RWPE2 (cell line): ENCODE measurements around the gene UBALD1.

Source experiments
- ATAC-seq: fragments of 200-7000 bp; cut with Tn5 transposase; 3 replicates; pipeline ENCODE4 v1.9.1; 2021; ENCODE audit warnings: low read depth
- DNase-seq: peaks from one replicate; pipeline ENCODE4 v3.0.0-alpha.2; 2020; ENCODE audit warnings: low spot score
- H3K27ac ChIP-seq: fragments of 450-650 bp; 2 replicates; pipeline ENCODE4 v1.5.1; 2017; ENCODE audit warnings: mild to moderate bottlenecking; ENCODE audit not compliant: poor library complexity, severe bottlenecking
- H3K27me3 ChIP-seq: fragments of 250-450 bp; sonication (Bioruptor Pico); 2 replicates; pipeline ENCODE4 v1.5.1; 2021; ENCODE audit warnings: mild to moderate bottlenecking, moderate library complexity; ENCODE audit not compliant: insufficient read depth, poor library complexity, severe bottlenecking
- H3K36me3 ChIP-seq: fragments of 250-450 bp; sonication (Bioruptor Pico); 2 replicates; pipeline ENCODE4 v1.5.1; 2020; ENCODE audit warnings: low read depth, mild to moderate bottlenecking, moderate library complexity
- H3K4me1 ChIP-seq: fragments of 250-450 bp; sonication (Bioruptor Pico); 2 replicates; pipeline ENCODE4 v1.5.1; 2021; ENCODE audit warnings: mild to moderate bottlenecking, moderate library complexity; ENCODE audit not compliant: insufficient read depth, poor library complexity, severe bottlenecking
- H3K4me3 ChIP-seq: fragments of 250-450 bp; sonication (Bioruptor Pico); 2 replicates; pipeline ENCODE4 v1.5.1; 2021; ENCODE audit warnings: mild to moderate bottlenecking, moderate library complexity; ENCODE audit not compliant: severe bottlenecking
- H3K9me3 ChIP-seq: fragments of 250-450 bp; sonication (Bioruptor Pico); 2 replicates; pipeline ENCODE4 v1.5.1; 2021; ENCODE audit warnings: mild to moderate bottlenecking, moderate library complexity; ENCODE audit not compliant: severe bottlenecking
- TF ChIP-seq, protein P1 (sequence below): fragments of 450-650 bp; IDR thresholded peaks from one replicate; pipeline ENCODE4 v1.5.1; 2017; ENCODE audit warnings: mild to moderate bottlenecking, moderate library complexity; ENCODE audit not compliant: poor library complexity, severe bottlenecking

Gene UBALD1

DNA sequence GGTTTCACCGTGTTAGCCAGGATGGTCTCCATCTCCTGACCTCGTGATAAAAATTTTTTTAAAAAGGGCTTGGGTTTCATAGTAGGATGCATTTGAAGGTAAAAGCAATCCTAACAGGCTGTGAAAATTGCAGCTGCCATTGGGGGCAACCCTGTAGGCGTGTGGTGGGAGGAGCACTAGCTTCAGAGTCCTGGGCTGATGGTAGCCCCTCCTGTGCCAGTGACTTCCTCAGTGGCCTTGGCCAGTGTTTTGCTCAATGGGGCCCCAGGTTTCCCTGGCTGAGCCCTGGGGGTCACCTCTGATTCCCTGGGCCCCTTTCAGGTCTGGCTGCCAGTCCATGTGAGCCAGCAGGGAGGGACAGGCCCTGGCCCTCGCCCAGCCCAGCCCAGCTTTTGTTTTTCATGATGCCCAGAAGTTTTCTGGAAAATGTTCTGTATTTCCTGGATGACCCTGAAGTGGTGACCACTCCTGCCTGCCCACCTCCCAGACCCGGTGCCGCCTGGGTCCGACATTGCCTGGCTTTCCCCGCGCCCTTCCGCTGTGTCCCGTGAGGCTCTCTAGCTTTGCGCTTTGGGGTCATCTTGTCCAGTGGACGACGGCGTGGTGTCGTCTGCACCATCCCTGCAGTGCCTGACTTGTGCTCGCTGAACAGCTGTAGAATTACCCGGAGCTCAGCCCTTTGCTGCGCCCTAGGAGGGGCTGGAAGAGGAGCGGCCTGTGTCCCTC is 19.4 kb upstream of the UBALD1 start:
- Histone ChIP-seq H3K27ac (no peak overlapping the region), H3K36me3 (peaks cover 10% of the 10 kb centered on the region; the same call in 1 of the 2 replicates), H3K9me3 (no peaks in the 10 kb centered on the region), H3K4me1 (no peaks in the 10 kb centered on the region), H3K4me3 (no peak overlapping the region), H3K27me3 (no peaks in the 10 kb centered on the region)
- TF ChIP-seq, protein P1, sequence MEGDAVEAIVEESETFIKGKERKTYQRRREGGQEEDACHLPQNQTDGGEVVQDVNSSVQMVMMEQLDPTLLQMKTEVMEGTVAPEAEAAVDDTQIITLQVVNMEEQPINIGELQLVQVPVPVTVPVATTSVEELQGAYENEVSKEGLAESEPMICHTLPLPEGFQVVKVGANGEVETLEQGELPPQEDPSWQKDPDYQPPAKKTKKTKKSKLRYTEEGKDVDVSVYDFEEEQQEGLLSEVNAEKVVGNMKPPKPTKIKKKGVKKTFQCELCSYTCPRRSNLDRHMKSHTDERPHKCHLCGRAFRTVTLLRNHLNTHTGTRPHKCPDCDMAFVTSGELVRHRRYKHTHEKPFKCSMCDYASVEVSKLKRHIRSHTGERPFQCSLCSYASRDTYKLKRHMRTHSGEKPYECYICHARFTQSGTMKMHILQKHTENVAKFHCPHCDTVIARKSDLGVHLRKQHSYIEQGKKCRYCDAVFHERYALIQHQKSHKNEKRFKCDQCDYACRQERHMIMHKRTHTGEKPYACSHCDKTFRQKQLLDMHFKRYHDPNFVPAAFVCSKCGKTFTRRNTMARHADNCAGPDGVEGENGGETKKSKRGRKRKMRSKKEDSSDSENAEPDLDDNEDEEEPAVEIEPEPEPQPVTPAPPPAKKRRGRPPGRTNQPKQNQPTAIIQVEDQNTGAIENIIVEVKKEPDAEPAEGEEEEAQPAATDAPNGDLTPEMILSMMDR, result no peak
- DNase-seq (no peak), ATAC-seq (no peak)

DNA sequence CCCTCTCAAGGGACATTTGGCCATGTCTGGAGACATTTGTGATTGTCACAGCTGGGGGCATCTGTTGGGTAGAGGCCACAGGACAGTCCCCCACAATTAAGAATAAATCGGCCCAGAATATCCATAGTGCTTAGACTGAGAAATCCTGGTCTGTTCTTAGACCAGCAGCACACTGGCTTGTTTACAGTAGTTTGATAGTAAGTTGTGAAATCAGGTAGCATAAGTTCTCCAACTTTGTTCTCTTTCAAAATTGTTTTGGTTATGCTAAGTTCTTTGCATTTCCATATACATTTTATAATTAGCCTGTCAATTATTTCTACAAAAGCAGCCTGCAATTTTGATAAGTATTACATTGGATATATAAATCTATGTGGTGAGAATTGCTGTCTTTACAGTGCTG is 16.8 kb upstream of the UBALD1 start:
- Histone ChIP-seq H3K27me3 (no peaks in the 10 kb centered on the region), H3K4me1 (no peaks in the 10 kb centered on the region), H3K27ac (no peak overlapping the region), H3K4me3 (no peak overlapping the region), H3K36me3 (peaks cover 14% of the 10 kb centered on the region), H3K9me3 (no peaks in the 10 kb centered on the region)
- DNase-seq (no peak), ATAC-seq (no peak)
- TF ChIP-seq, protein P1, result no peak

DNA sequence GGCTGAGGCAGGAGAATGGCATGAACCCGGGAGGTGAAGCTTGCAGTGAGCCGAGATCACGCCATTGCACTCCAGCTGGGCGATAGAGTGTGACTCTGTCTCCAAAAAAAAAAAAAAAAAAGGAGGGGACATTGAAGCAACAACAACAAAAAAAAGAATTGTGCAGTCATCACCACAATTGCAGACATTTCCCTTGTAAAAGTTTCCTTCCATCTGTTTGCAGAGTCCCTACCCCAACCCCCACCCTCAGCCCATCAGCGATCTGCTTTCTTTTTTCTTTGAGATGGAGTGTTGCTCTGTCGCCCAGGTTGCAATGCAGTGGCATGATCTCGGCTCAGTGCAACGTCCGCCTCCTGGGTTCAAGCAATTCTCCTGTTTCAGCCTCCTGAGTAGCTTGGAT is 13.6 kb upstream of the UBALD1 start:
- no peak for DNase-seq
- Histone ChIP-seq H3K27me3 (no peaks in the 10 kb centered on the region), H3K4me3 (no peak overlapping the region), H3K4me1 (peaks cover 3% of the 10 kb centered on the region), H3K27ac (no peak overlapping the region), H3K36me3 (peaks cover 14% of the 10 kb centered on the region), H3K9me3 (no peaks in the 10 kb centered on the region)
- TF ChIP-seq, protein P1, result no peak
- ATAC-seq, result no peak

DNA sequence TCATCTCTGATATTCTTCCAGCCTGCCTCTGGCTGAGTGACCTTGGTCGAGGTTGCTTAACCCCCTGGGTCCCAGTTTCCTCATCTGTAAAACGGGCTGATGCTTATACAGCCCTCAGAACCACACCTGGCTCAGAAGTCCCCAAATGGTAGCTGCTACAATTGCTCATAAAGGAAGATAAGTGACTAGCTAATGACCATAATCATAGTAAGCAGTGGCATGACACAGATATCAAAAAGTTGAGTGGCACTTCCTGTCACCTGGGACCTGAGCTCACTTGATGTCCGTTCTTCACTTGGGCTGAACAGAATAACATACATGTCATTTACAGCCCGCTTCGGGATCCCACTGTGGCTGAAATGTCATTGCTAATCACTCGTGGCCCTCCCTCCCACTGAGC is 11.7 kb upstream of the UBALD1 start:
- peak overlapping the region; percentile 56 for H3K27ac ChIP-seq
- no peak overlapping the region for H3K4me3 ChIP-seq

More for the DNA sequence above, 11.7 kb upstream of the UBALD1 start:
- no peak for DNase-seq
- Histone ChIP-seq H3K27me3 (no peaks in the 10 kb centered on the region), H3K36me3 (peaks cover 14% of the 10 kb centered on the region), H3K4me1 (peaks cover 3% of the 10 kb centered on the region), H3K9me3 (no peaks in the 10 kb centered on the region)
- TF ChIP-seq, protein P1, result no peak
- ATAC-seq, result no peak
